Thoracic aorta (tissue), 2 donors: ENCODE data around the gene PDS5A. TPM values are rescaled to one million over a fixed set of nuclear protein-coding genes. Genes with fewer than 3 reads are reported as not detected.

Experiments
- ATAC-seq: fragments of 150-250 bp; one replicate; pipeline ENCODE4 v1.8.0; 2017; ENCODE audit warnings: low read depth; ENCODE audit not compliant: insufficient number of reproducible peaks, low FRiP score
- DNase-seq: peaks from one replicate; pipeline ENCODE4 v3.0.0-alpha.2; 2020; ENCODE audit warnings: low spot score
- H3K27ac ChIP-seq, 2 donors: fragments of 200-600 bp; sonication (generic); 1 replicate in 1 of 2; 2 replicates in 1 of 2; pipeline ENCODE4 v1.5.1; 2016; ENCODE audit warnings: mild to moderate bottlenecking in 2 of 2, moderate library complexity in 2 of 2
- H3K27me3 ChIP-seq: fragments of 200-600 bp; sonication (generic); replicated peaks from 2 replicates; pipeline ENCODE4 v1.6.0; 2016; ENCODE audit warnings: mild to moderate bottlenecking; ENCODE audit not compliant: insufficient read depth
- H3K36me3 ChIP-seq: fragments of 200-600 bp; sonication (generic); one replicate; pipeline ENCODE4 v1.5.1; 2016
- H3K4me1 ChIP-seq, 2 donors: fragments of 200-600 bp; sonication (generic); 1 replicate in 1 of 2; 2 replicates in 1 of 2; pipeline versions ENCODE4 v1.5.1 to v1.6.0; 2016; ENCODE audit warnings: low read depth in 2 of 2, mild to moderate bottlenecking in 1 of 2; ENCODE audit not compliant: control insufficient read depth in 1 of 2
- H3K4me3 ChIP-seq: fragments of 200-600 bp; sonication (generic); 2 replicates; pipeline ENCODE4 v1.5.1; 2016; ENCODE audit warnings: mild to moderate bottlenecking
- H3K9me3 ChIP-seq: fragments of 200-600 bp; sonication (generic); 2 replicates; pipeline ENCODE4 v1.5.1; 2016
- total RNA-seq, 2 donors: library from RNA; depleted of rRNA; stranded (reverse); fragments of >200 nt; gene quantifications; one replicate each; pipeline versions ENCODE4 v1.1.0 to v1.2.3, GENCODE V29; 2016
- TF ChIP-seq, protein P1 (sequence below): fragments of 200-600 bp; sonication (generic); IDR thresholded peaks from one replicate; pipeline ENCODE4 v1.5.1; 2019; ENCODE audit warnings: antibody characterized with exemption

PDS5A gene
- total RNA-seq, 2 donors from 2014 or later = 56.3 to 72.4 TPM

- no peak for DNase-seq
- H3K9me3 ChIP-seq = no peaks in the 10 kb centered on the region
- H3K27me3 ChIP-seq = no peaks in the 10 kb centered on the region
- ATAC-seq = no peak
- no peaks in the 10 kb centered on the region for H3K36me3 ChIP-seq
- H3K27ac ChIP-seq = no peak overlapping the region
- peaks cover 20% of the 10 kb centered on the region in 2 donors for H3K4me1 ChIP-seq
- H3K4me3 ChIP-seq = no peak overlapping the region
- TF ChIP-seq, protein P1, sequence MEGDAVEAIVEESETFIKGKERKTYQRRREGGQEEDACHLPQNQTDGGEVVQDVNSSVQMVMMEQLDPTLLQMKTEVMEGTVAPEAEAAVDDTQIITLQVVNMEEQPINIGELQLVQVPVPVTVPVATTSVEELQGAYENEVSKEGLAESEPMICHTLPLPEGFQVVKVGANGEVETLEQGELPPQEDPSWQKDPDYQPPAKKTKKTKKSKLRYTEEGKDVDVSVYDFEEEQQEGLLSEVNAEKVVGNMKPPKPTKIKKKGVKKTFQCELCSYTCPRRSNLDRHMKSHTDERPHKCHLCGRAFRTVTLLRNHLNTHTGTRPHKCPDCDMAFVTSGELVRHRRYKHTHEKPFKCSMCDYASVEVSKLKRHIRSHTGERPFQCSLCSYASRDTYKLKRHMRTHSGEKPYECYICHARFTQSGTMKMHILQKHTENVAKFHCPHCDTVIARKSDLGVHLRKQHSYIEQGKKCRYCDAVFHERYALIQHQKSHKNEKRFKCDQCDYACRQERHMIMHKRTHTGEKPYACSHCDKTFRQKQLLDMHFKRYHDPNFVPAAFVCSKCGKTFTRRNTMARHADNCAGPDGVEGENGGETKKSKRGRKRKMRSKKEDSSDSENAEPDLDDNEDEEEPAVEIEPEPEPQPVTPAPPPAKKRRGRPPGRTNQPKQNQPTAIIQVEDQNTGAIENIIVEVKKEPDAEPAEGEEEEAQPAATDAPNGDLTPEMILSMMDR = no peak
These were observed 46.2 kb downstream of the PDS5A start for GRCh38 chr4:39931441-39931901.

DNA sequence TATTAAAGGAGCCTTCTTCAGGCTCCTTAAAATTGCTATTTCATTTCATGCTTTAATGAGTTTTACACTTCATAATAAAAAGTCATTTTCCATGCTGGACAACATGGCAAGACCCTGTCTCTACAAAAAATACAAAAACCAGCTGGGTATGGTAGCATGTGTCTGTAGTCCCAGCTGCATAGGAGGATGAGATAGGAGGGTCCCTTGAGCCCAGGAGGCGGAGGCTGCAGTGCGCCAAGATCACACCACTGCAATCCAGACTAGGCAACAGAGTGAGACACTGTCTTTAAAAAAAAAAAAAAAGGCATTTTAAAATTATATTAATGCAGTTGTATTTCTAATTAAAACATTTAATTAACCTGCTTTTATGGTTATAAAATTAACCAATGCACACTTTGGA is 49.2 kb downstream of the PDS5A start:
- no peak overlapping the region for H3K27ac ChIP-seq
- no peaks in the 10 kb centered on the region for H3K27me3 ChIP-seq
- no peaks in the 10 kb centered on the region for H3K9me3 ChIP-seq
- no peaks in the 10 kb centered on the region for H3K36me3 ChIP-seq
- no peak overlapping the region for H3K4me3 ChIP-seq
- DNase-seq (no peak), ATAC-seq (no peak)
- H3K4me1 ChIP-seq = peaks cover 11 to 12% of the 10 kb centered on the region in 2 donors
- TF ChIP-seq, protein P1 = no peak

DNA sequence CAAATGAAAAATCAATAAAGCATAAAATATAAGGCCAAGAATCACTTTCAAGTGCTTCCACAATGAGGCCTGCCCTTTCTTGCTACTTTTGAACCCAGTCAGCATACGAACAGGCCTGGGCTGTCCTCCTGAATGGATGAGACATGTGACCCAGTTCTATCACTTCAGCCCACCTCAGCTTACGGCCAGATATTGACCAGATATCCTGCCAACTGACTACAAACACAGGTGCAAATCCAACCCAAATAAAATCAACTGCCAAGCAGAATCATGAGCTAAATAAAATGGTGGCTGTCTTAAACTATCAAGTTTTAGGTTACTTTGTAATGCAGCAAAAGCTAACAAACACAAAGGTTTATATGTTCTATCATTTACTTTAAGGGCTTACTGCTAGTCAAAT is 53.7 kb downstream of the PDS5A start:
- ATAC-seq = no peak
- H3K9me3 ChIP-seq = no peaks in the 10 kb centered on the region
- H3K4me1 ChIP-seq = peaks cover 0 to 7% of the 10 kb centered on the region in 2 donors
- no peak overlapping the region for H3K27ac ChIP-seq
- no peak for DNase-seq
- H3K27me3 ChIP-seq = no peaks in the 10 kb centered on the region
- no peak overlapping the region for H3K4me3 ChIP-seq
- no peaks in the 10 kb centered on the region for H3K36me3 ChIP-seq
- TF ChIP-seq, protein P1 = no peak

DNA sequence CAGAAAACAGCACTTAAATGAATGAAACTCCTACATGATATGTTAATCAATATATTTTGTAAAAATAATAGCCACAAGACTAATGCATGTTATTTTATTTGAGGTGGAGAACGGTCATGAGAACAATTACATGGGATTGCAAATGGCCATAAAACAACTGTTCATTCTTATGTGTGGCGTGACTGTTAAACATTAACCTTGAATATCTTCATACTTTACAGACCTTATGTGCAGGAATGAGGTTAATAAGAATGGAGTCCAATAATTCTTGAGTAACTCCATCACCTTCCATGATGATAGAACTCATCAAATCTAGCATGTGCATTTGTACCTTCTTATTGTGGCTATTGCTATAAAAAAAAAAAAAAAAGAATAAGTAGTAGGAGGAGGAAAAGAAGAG is 55.3 kb downstream of the PDS5A start:
- no peaks in the 10 kb centered on the region for H3K27me3 ChIP-seq
- DNase-seq (no peak), ATAC-seq (no peak)
- H3K4me3 ChIP-seq = no peak overlapping the region
- peaks cover 4% of the 10 kb centered on the region for H3K36me3 ChIP-seq
- H3K27ac ChIP-seq = no peak overlapping the region
- TF ChIP-seq, protein P1 = no peak
- peaks cover 0 to 7% of the 10 kb centered on the region in 2 donors for H3K4me1 ChIP-seq
- no peaks in the 10 kb centered on the region for H3K9me3 ChIP-seq

GRCh38 chr4:39913471-39913870 is 64.2 kb downstream of the PDS5A start:
- Histone ChIP-seq H3K4me3 (no peak overlapping the region), H3K36me3 (peaks cover 21% of the 10 kb centered on the region), H3K27me3 (no peaks in the 10 kb centered on the region), H3K27ac (no peak overlapping the region), H3K4me1 (no peaks in the 10 kb centered on the region), H3K9me3 (no peaks in the 10 kb centered on the region)
- TF ChIP-seq, protein P1 = no peak
- no peak for ATAC-seq
- no peak for DNase-seq
